T-cell (primary cell): Measurements from ENCODE around the gene INTS11. TPM values are rescaled to one million over a fixed set of nuclear protein-coding genes. Genes with fewer than 3 reads are reported as not detected.

ENCODE experiments used
- ATAC-seq, 4 experiments: fragments of 200-7000 bp in 3 of 4; fragments of 150-1000 bp in 1 of 4; cut with Tn5 transposase; replicated peaks in 1 of 4; 1 replicate in 3 of 4; 2 replicates in 1 of 4; pipeline ENCODE4 v1.10.0; 2021; ENCODE audit warnings: moderate library complexity in 3 of 4, mild to moderate bottlenecking in 2 of 4, moderate number of reproducible peaks in 1 of 4
- CTCF ChIA-PET, 2 donors: fragments of 300-600 bp; sonication (Branson Sonifier 250); formaldehyde crosslinking; loops; one replicate each; lab custom pipeline; 2022; ENCODE audit warnings: antibody characterized with exemption in 2 of 2; lab: Charles Lee
- POLR2A ChIA-PET, 2 donors: fragments of 300-600 bp; sonication (Branson Sonifier 250); formaldehyde crosslinking; loops; one replicate each; lab custom pipeline; 2022; ENCODE audit warnings: antibody characterized with exemption in 2 of 2; lab: Charles Lee
- DNase-seq, 35 experiments: peaks; one replicate each; pipeline versions ENCODE4 v3.0.0 to v3.0.0-alpha.2; 2013 to 2023
- H3K27ac ChIP-seq: one replicate; pipeline ENCODE4 v1.5.1; 2013; ENCODE audit warnings: low read length
- H3K27me3 ChIP-seq, 2 experiments: replicated peaks in 1 of 2; 1 replicate in 1 of 2; 2 replicates in 1 of 2; pipeline versions ENCODE4 v1.6.1 to v1.7.0; 2013; ENCODE audit warnings: low read length in 1 of 2, mixed read lengths in 1 of 2; ENCODE audit not compliant: control insufficient read depth in 2 of 2, insufficient read depth in 2 of 2; ENCODE audit errors: extremely low read depth in 1 of 2
- H3K36me3 ChIP-seq, 2 donors: 1 replicate in 1 of 2; 2 replicates in 1 of 2; pipeline versions ENCODE4 v1.6.1 to v1.7.0; 2013; ENCODE audit warnings: low read length in 1 of 2; ENCODE audit not compliant: control insufficient read depth in 2 of 2, insufficient read depth in 1 of 2; ENCODE audit errors: extremely low read depth in 1 of 2
- H3K4me1 ChIP-seq, 2 experiments: 1 replicate in 1 of 2; 2 replicates in 1 of 2; pipeline versions ENCODE4 v1.6.1 to v1.7.0; 2013; ENCODE audit warnings: low read length in 2 of 2, mixed read lengths in 1 of 2; ENCODE audit not compliant: insufficient read depth in 2 of 2, control insufficient read depth in 1 of 2; ENCODE audit errors: extremely low read depth in 1 of 2
- H3K4me3 ChIP-seq, 2 donors: 1 replicate in 1 of 2; 2 replicates in 1 of 2; pipeline versions ENCODE4 v1.5.1 to v1.7.0; 2013; ENCODE audit warnings: mild to moderate bottlenecking in 2 of 2, low read length in 1 of 2, moderate library complexity in 1 of 2; ENCODE audit not compliant: control insufficient read depth in 1 of 2; ENCODE audit errors: extremely low read depth in 1 of 2
- H3K9me3 ChIP-seq: 2 replicates; pipeline ENCODE4 v1.7.0; 2013
- H3K27ac Mint-ChIP-seq, 2 donors: one replicate each; pipeline ENCODE4 v1.8.0; 2020 to 2021; ENCODE audit warnings: mild to moderate bottlenecking in 2 of 2, mixed read lengths in 2 of 2
- H3K27me3 Mint-ChIP-seq, 2 donors: one replicate each; pipeline ENCODE4 v1.8.0; 2021 to 2022; ENCODE audit warnings: mixed read lengths in 2 of 2
- H3K36me3 Mint-ChIP-seq: one replicate; pipeline ENCODE4 v1.8.0; 2021; ENCODE audit warnings: mixed read lengths
- H3K4me1 Mint-ChIP-seq, 3 donors: one replicate each; pipeline ENCODE4 v1.8.0; 2020 to 2022; ENCODE audit warnings: mixed read lengths in 3 of 3, mild to moderate bottlenecking in 1 of 3
- H3K4me3 Mint-ChIP-seq, 3 donors: one replicate each; pipeline ENCODE4 v1.8.0; 2020 to 2022; ENCODE audit warnings: mild to moderate bottlenecking in 3 of 3, mixed read lengths in 3 of 3, moderate library complexity in 3 of 3
- H3K9me3 Mint-ChIP-seq, 3 donors: one replicate each; pipeline ENCODE4 v1.8.0; 2020 to 2022; ENCODE audit warnings: mixed read lengths in 3 of 3
- WGBS: methylation state at CpG from one replicate; pipeline ENCODE4 v1.1.5; 2013; ENCODE audit warnings: missing lambda C conversion rate; ENCODE audit not compliant: insufficient coverage; 5-methylcytosine and 5-hydroxymethylcytosine counted together
- total RNA-seq, 35 experiments: library from RNA in 6 of 35; stranded (reverse) in 6 of 35; fragments of 120-200 nt in 1 of 35; gene quantifications; one replicate each; pipeline versions ENCODE4 v1.2.1 to v1.2.4 and lab custom pipeline; 2013 to 2026

The INTS11 gene
- total RNA-seq, 5 donors from 2014 or later (not counting 1 experiment from before 2014, with no cell fraction given) = 161 to 200 (median 182) TPM

DNA sequence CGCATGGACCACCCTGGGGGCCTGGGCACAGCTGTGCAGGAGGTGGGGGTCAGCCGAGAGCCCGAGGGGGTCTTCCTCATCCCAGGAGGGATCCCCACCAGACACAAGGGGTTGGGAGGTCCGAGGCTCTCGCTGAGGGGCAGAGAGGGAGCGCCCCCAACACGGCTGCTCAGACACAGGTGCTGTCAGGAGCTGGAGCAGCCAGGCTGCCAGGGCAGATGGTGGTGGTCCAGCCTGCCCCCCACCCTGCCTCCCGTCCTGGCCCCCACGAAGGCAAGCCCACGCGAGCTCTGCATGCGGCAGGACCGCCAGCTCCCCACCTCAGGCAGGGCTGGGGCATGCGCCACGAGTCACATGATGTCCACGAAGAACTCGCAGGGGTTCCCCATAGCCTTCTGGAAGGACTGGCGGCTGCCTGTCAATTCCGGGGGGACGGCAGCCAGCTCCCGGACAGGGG, 11.4 kb upstream of the INTS11 start:
- no peaks in the 10 kb centered on the region for H3K4me1 Mint-ChIP-seq
- H3K27ac Mint-ChIP-seq = no peak overlapping the region
- no peak overlapping the region for H3K4me3 Mint-ChIP-seq
- no peak for DNase-seq
- Histone ChIP-seq H3K4me1 (no peaks in the 10 kb centered on the region), H3K27me3 (no peaks in the 10 kb centered on the region), H3K9me3 (no peaks in the 10 kb centered on the region), H3K4me3 (no peak overlapping the region), H3K36me3 (peaks cover 2 to 10% of the 10 kb centered on the region in 2 donors), H3K27ac (no peak overlapping the region)
- no peaks in the 10 kb centered on the region for H3K27me3 Mint-ChIP-seq
- WGBS = 92% methylated on average over 13 of the region's 21 CpGs
- no peaks in the 10 kb centered on the region for H3K9me3 Mint-ChIP-seq
- CTCF ChIA-PET = no interaction called here
- peaks cover 4% of the 10 kb centered on the region for H3K36me3 Mint-ChIP-seq
- POLR2A ChIA-PET = no interaction called here
- no peak for ATAC-seq

GRCh38 chr1:1335283-1335682, 10.8 kb upstream of the INTS11 start:
- H3K9me3 ChIP-seq = no peaks in the 10 kb centered on the region
- no peak for ATAC-seq
- H3K9me3 Mint-ChIP-seq = no peaks in the 10 kb centered on the region
- WGBS = 90% methylated on average over 9 of the region's 16 CpGs
- H3K4me1 ChIP-seq = no peaks in the 10 kb centered on the region
- H3K27me3 Mint-ChIP-seq = no peaks in the 10 kb centered on the region
- H3K27ac ChIP-seq = no peak overlapping the region
- POLR2A ChIA-PET = no interaction called here
- H3K27ac Mint-ChIP-seq = no peak overlapping the region
- no peak overlapping the region for H3K4me3 ChIP-seq
- no peak overlapping the region for H3K4me3 Mint-ChIP-seq
- H3K4me1 Mint-ChIP-seq = no peaks in the 10 kb centered on the region
- H3K36me3 ChIP-seq = peaks cover 0 to 10% of the 10 kb centered on the region in 2 donors
- no peaks in the 10 kb centered on the region for H3K27me3 ChIP-seq
- CTCF ChIA-PET = interaction anchor here in 1 of 2 donors (0.5 kb wide), 1 partner anchor 164 kb away, joined by 3 read pairs; no protein-coding TSS in a partner anchor
- DNase-seq = no peak
- H3K36me3 Mint-ChIP-seq = peaks cover 3% of the 10 kb centered on the region

DNA sequence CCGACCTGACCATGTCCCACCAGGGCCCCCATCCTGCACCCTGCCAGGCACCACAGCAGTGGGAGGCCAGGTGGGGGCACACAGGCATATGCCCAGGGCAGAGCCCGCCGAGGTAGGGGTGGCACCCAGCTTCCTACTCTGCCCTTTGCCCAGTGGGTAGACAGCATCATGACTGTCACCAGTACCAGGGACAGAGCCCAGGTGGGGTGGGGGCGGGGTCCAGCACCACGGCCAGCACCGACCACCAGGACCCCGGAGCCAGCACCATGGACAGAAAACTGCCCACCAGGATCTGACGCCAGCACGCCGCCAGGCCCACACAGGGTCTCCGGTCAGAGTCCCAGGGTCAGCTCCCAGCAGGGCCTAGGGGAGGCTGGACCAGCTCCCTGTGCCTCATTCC, 10.4 kb upstream of the INTS11 start:
- Histone ChIP-seq H3K27ac (no peak overlapping the region), H3K4me1 (peaks cover 0 to 2% of the 10 kb centered on the region in 2 experiments), H3K4me3 (no peak overlapping the region), H3K27me3 (no peaks in the 10 kb centered on the region), H3K9me3 (no peaks in the 10 kb centered on the region), H3K36me3 (peaks cover 0 to 10% of the 10 kb centered on the region in 2 donors)
- ChIA-PET POLR2A (no interaction called here), CTCF (interaction anchor here in 1 of 2 donors (0.5 kb wide), 1 partner anchor 164 kb away, joined by 3 read pairs; no protein-coding TSS in a partner anchor)
- no peaks in the 10 kb centered on the region for H3K27me3 Mint-ChIP-seq
- DNase-seq (no peak), ATAC-seq (no peak)
- H3K36me3 Mint-ChIP-seq = peaks cover under 1% of the 10 kb centered on the region
- peaks cover 0 to 2% (median 2%) of the 10 kb centered on the region in 3 donors for H3K4me1 Mint-ChIP-seq
- WGBS = 91% methylated on average over 11 of the region's 11 CpGs
- no peak overlapping the region for H3K27ac Mint-ChIP-seq
- H3K9me3 Mint-ChIP-seq = no peaks in the 10 kb centered on the region
- no peak overlapping the region for H3K4me3 Mint-ChIP-seq

DNA sequence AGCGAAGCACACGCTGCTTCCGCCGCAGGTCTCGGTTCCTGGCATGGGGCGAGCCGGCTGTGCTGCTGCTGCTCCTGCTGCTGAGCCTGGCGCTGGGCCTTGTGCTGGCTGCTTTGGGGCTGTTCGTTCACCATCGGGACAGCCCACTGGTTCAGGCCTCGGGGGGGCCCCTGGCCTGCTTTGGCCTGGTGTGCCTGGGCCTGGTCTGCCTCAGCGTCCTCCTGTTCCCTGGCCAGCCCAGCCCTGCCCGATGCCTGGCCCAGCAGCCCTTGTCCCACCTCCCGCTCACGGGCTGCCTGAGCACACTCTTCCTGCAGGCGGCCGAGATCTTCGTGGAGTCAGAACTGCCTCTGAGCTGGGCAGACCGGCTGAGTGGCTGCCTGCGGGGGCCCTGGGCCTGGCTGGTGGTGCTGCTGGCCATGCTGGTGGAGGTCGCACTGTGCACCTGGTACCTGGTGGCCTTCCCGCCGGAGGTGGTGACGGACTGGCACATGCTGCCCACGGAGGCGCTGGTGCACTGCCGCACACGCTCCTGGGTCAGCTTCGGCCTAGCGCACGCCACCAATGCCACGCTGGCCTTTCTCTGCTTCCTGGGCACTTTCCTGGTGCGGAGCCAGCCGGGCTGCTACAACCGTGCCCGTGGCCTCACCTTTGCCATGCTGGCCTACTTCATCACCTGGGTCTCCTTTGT, 9.2 kb upstream of the INTS11 start:
- no peak for ATAC-seq
- Histone ChIP-seq H3K9me3 (no peaks in the 10 kb centered on the region), H3K27ac (no peak overlapping the region), H3K4me3 (no peak overlapping the region), H3K27me3 (no peaks in the 10 kb centered on the region), H3K36me3 (peaks cover 8 to 10% of the 10 kb centered on the region in 2 donors), H3K4me1 (peaks cover 0 to 2% of the 10 kb centered on the region in 2 experiments)
- peaks cover 3 to 5% (median 4%) of the 10 kb centered on the region in 3 donors for H3K4me1 Mint-ChIP-seq
- no peaks in the 10 kb centered on the region for H3K36me3 Mint-ChIP-seq
- H3K4me3 Mint-ChIP-seq = no peak overlapping the region
- H3K27me3 Mint-ChIP-seq = no peaks in the 10 kb centered on the region
- no peak for DNase-seq
- ChIA-PET POLR2A (no interaction called here), CTCF (no interaction called here)
- H3K9me3 Mint-ChIP-seq = no peaks in the 10 kb centered on the region
- H3K27ac Mint-ChIP-seq = no peak overlapping the region
- 92% methylated on average over 36 of the region's 36 CpGs for WGBS

DNA sequence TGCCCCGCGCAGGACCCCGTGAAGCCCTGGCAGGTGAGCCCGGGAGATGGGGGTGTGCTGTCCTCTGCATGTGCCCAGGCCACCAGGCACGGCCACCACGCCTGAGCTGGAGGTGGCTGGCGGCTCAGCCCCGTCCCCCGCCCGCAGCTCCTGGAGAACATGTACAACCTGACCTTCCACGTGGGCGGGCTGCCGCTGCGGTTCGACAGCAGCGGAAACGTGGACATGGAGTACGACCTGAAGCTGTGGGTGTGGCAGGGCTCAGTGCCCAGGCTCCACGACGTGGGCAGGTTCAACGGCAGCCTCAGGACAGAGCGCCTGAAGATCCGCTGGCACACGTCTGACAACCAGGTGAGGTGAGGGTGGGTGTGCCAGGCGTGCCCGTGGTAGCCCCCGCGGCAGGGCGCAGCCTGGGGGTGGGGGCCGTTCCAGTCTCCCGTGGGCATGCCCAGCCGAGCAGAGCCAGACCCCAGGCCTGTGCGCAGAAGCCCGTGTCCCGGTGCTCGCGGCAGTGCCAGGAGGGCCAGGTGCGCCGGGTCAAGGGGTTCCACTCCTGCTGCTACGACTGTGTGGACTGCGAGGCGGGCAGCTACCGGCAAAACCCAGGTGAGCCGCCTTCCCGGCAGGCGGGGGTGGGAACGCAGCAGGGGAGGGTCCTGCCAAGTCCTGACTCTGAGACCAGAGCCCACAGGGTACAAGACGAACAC, 8.5 kb upstream of the INTS11 start:
- Histone ChIP-seq H3K4me3 (no peak overlapping the region), H3K9me3 (no peaks in the 10 kb centered on the region), H3K27me3 (no peaks in the 10 kb centered on the region), H3K27ac (no peak overlapping the region), H3K4me1 (peaks cover 0 to 2% of the 10 kb centered on the region in 2 experiments), H3K36me3 (peaks cover 8 to 10% of the 10 kb centered on the region in 2 donors)
- Mint-ChIP-seq H3K27me3 (no peaks in the 10 kb centered on the region), H3K27ac (no peak overlapping the region), H3K36me3 (no peaks in the 10 kb centered on the region), H3K9me3 (no peaks in the 10 kb centered on the region), H3K4me3 (no peak overlapping the region), H3K4me1 (peaks cover 3 to 5% (median 4%) of the 10 kb centered on the region in 3 donors)
- no peak for DNase-seq
- no peak for ATAC-seq
- POLR2A ChIA-PET = no interaction called here
- CTCF ChIA-PET = no interaction called here
- WGBS = 75% methylated on average over 41 of the region's 48 CpGs

GRCh38 chr1:1332031-1332755, 7.7 kb upstream of the INTS11 start:
- Mint-ChIP-seq H3K27ac (no peak overlapping the region), H3K9me3 (no peaks in the 10 kb centered on the region), H3K27me3 (no peaks in the 10 kb centered on the region), H3K4me3 (no peak overlapping the region), H3K4me1 (peaks cover 3 to 7% (median 4%) of the 10 kb centered on the region in 3 donors), H3K36me3 (no peaks in the 10 kb centered on the region)
- Histone ChIP-seq H3K4me3 (no peak overlapping the region), H3K27me3 (no peaks in the 10 kb centered on the region), H3K36me3 (peaks cover 11 to 14% of the 10 kb centered on the region in 2 donors), H3K4me1 (peaks cover 0 to 2% of the 10 kb centered on the region in 2 experiments), H3K27ac (no peak overlapping the region), H3K9me3 (no peaks in the 10 kb centered on the region)
- DNase-seq (no peak), ATAC-seq (no peak)
- WGBS = 89% methylated on average over 57 of the region's 57 CpGs
- ChIA-PET CTCF (no interaction called here), POLR2A (no interaction called here)
